ENCODE measurements around the gene PLEKHO2. TPM values are rescaled to one million over a fixed set of nuclear protein-coding genes. Genes with fewer than 3 reads are reported as not detected.

Gene PLEKHO2
- total RNA-seq, 4 donors from 2014 or later, result 2.0 to 5.4 (median 3.3) TPM

GRCh38 chr15:64907991-64908390 lies 66.3 kb downstream of the PLEKHO2 start:
- DNase-seq, result no peak
- intact Hi-C loops (cut with DNase I; ENCODE audit: low total_unique reads), result no loop called here
- no peaks in the 10 kb centered on the region for H3K9me3 ChIP-seq
- no peaks in the 10 kb centered on the region for H3K4me1 ChIP-seq
- in situ Hi-C loops (cut with MboI; ENCODE audit: low sequenced_read_pairs in 4 of 4), result loop anchor here (5.0 to 25.0 kb wide), 3 partner anchors 171 to 176 kb away; no protein-coding TSS in a partner anchor
- no peak overlapping the region for H3K27ac ChIP-seq
- ATAC-seq, result no peak
- no peak overlapping the region for H3K4me3 ChIP-seq
- TF ChIP-seq POLR2A (IDR thresholded peaks at IDR 0.05), result no peak
- TF ChIP-seq CTCF (IDR thresholded peaks at IDR 0.05 in 4 of 5, conservative IDR thresholded peaks at IDR 0.05 in 1 of 5), result no peak
- H3K36me3 ChIP-seq, result no peaks in the 10 kb centered on the region
- H3K27me3 ChIP-seq, result peaks cover 8 to 23% (median 9%) of the 10 kb centered on the region in 3 donors

GRCh38 chr15:64909546-64909945 lies 67.8 kb downstream of the PLEKHO2 start:
- no peak overlapping the region for H3K27ac ChIP-seq
- no peak for ATAC-seq
- DNase-seq, result no peak
- no peak overlapping the region for H3K4me3 ChIP-seq
- H3K4me1 ChIP-seq, result no peaks in the 10 kb centered on the region
- H3K27me3 ChIP-seq, result peaks cover 8 to 23% (median 9%) of the 10 kb centered on the region in 3 donors
- in situ Hi-C loops (cut with MboI; ENCODE audit: low sequenced_read_pairs in 4 of 4), result loop anchor here (5.0 to 25.0 kb wide), 3 partner anchors 172 to 177 kb away; no protein-coding TSS in a partner anchor
- no peaks in the 10 kb centered on the region for H3K36me3 ChIP-seq
- no peaks in the 10 kb centered on the region for H3K9me3 ChIP-seq
- intact Hi-C loops (cut with DNase I; ENCODE audit: low total_unique reads), result no loop called here
- TF ChIP-seq POLR2A (IDR thresholded peaks at IDR 0.05) (no peak), CTCF (IDR thresholded peaks at IDR 0.05 in 4 of 5, conservative IDR thresholded peaks at IDR 0.05 in 1 of 5) (no peak)

DNA sequence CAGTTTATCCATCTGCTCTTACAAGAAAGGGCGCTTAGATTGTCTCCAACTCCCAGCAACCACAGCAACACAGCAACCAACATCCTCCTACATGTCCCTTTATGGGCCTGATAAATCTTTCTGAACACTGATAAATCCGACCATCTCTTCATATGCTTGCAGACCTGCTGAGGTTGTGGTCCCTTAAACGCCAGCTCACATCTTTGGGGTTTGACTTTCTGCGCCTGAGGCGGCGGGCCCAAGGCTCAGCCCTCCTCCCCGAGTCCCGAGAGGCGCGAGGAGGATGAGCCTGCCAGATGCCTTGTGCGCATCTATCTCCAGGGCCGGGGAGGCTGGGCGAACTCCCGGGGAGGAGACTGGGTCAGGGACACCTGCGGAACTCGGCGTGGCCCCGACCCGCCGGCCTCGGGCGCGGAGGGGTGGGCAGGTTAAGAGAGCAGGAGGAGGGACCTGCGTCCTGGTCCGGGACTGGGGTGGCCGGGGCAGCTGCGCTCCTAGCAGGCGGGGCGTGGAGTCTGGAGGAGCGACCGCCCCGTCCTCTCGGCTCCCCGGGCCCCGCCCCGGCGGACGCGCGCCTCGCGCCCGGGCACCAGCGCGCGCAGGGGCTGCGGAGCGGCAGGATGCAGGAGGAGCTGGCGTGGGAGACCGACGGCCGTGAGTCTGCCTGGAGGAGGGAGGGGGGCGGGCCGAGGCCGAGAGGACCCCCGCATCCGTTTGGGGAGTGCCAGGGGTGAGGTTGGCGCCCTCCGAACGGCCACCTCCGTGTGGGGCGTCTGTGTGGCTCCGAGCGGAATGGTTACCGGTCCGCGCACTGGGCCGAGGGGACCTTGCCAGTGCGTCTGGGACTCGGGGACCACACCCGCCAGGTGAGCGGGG lies 69.8 kb downstream of the PLEKHO2 start, which contains the start of gene ANKDD1A:
Gene ANKDD1A, plus strand, starts transcription at position 592 of the 876 bp plus-strand sequence. Its CDS starts 29 bp downstream, at position 621.
- in situ Hi-C loops (cut with MboI; ENCODE audit: low sequenced_read_pairs in 4 of 4) (loop anchor here in 1 of 4 donors (25.0 kb wide), 1 partner anchor 174 kb away; no protein-coding TSS in a partner anchor), intact Hi-C loops (cut with DNase I; ENCODE audit: low total_unique reads) (no loop called here)
- DNase-seq, result peak; percentile 20 to 23
- Histone ChIP-seq H3K4me1 (no peaks in the 10 kb centered on the region), H3K9me3 (no peaks in the 10 kb centered on the region), H3K36me3 (no peaks in the 10 kb centered on the region), H3K4me3 (peak within 1 kb of the TSS; percentile 51 to 62 (median 59)), H3K27me3 (peaks cover 8 to 23% (median 9%) of the 10 kb centered on the region in 3 donors), H3K27ac (peak within 1 kb of the TSS in 1 of 4 donors; percentile 27)
- TF ChIP-seq CTCF (IDR thresholded peaks at IDR 0.05 in 4 of 5, conservative IDR thresholded peaks at IDR 0.05 in 1 of 5) (no peak), POLR2A (IDR thresholded peaks at IDR 0.05) (no peak)
- peak in 1 of 2 donors; percentile 50 for ATAC-seq

DNA sequence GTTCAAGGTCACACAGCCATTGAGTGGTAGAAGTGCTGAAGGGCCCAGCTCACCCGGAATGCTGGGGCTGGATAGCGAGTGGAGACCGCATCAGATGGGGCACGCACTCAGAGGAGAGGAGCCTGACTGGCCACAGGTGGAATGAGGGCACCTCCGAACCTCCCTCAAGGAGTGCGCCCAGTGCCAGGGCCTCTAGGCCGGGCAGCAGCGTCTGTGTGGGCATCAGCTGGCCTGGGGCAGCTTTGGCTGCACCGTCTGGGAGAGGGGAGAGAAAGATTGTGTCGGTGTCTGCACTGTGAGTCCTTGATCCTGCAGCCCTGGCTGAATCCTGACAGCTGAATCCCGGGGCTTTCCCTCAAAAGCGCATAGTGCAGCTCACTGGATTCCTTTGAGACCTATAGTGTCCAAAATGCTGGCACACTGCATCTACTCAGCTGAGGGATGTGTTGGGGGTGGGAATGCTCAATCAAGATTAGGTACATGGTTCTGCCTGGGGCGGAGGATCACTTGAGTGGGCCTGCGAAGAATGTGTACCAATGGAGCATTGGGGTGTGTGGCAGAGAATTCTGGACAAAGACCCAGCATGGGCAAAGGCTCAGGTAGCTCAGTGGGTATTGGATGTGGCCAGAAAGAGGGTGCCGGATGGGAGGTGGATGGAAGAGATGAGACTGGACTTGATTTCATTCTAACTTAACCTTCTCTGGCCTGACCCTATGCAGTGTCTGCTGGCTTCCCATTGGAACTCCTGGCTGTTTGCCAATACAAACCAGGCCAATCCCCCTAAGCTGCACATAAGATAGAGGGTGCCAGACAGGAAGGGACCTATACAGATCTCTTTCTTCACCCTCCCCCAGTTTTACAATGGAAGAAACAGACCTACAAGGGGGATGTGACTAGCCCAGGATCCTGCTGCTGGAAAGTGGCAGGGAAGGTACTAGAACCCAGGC lies 70.9 kb downstream of the PLEKHO2 start:
- peaks cover 8 to 23% (median 9%) of the 10 kb centered on the region in 3 donors for H3K27me3 ChIP-seq
- in situ Hi-C loops (cut with MboI; ENCODE audit: low sequenced_read_pairs in 4 of 4) (loop anchor here in 1 of 4 donors (25.0 kb wide), 1 partner anchor 175 kb away; no protein-coding TSS in a partner anchor), intact Hi-C loops (cut with DNase I; ENCODE audit: low total_unique reads) (no loop called here)
- no peaks in the 10 kb centered on the region for H3K4me1 ChIP-seq
- no peak overlapping the region for H3K27ac ChIP-seq
- ATAC-seq, result no peak
- H3K9me3 ChIP-seq, result no peaks in the 10 kb centered on the region
- no peak for TF ChIP-seq CTCF (IDR thresholded peaks at IDR 0.05 in 4 of 5, conservative IDR thresholded peaks at IDR 0.05 in 1 of 5)
- no peak for TF ChIP-seq POLR2A (IDR thresholded peaks at IDR 0.05)
- DNase-seq, result no peak
- no peaks in the 10 kb centered on the region for H3K36me3 ChIP-seq
- H3K4me3 ChIP-seq, result peak overlapping the region in 1 of 4 donors; percentile 60
